Left lobe of liver (tissue), 2 donors: ENCODE data around the gene CLSTN1. TPM values are rescaled to one million over a fixed set of nuclear protein-coding genes. Genes with fewer than 3 reads are reported as not detected.
A peak's percentile ranks its signal among the peaks of the same experiment; 100 is the strongest.
"Not testable (repeated sequence)": the region's sequence is repeated elsewhere in the genome, so short reads cannot be mapped to it uniquely, and the experiment has no call there.

Experiments used
- ATAC-seq: fragments of 200-7000 bp; cut with Tn5 transposase; one replicate; pipeline ENCODE4 v1.9.1; 2020; ENCODE audit warnings: mild to moderate bottlenecking, moderate library complexity
- DNase-seq: peaks from one replicate; pipeline ENCODE4 v3.0.0-alpha.2; 2020; ENCODE audit warnings: low spot score
- total RNA-seq: library from RNA; stranded (reverse); gene quantifications from one replicate; pipeline ENCODE4 v1.2.1, GENCODE V29; 2021
- donor health status: DM: no; HTN: no; CAD: no; lungs with moderate emphysema.
- donor health status: DM: no; HTN: yes; CAD: no.

The CLSTN1 gene
- total RNA-seq, 1 donor from 2014 or later = 8.1 TPM

DNA sequence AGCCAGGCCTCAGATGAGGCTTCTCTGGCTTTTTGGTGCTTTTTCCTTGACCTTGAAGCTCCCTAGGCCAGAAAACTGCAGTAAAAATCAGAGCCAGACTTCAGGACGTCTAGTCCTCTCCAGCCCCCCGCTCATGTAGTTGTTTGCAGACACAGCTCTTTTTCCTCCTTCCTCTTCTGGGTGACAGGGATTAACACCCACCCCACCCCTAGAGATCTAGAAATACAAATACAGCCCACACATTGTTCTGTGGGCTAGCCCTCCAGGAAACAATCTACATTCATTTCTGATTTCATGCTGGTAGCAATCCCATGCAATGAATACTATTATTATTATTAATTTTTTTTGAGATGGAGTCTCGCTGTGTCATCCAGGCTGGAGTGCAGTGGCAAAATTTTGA is 9.9 kb upstream of the CLSTN1 start:
- no peak for DNase-seq
- ATAC-seq = no peak

DNA sequence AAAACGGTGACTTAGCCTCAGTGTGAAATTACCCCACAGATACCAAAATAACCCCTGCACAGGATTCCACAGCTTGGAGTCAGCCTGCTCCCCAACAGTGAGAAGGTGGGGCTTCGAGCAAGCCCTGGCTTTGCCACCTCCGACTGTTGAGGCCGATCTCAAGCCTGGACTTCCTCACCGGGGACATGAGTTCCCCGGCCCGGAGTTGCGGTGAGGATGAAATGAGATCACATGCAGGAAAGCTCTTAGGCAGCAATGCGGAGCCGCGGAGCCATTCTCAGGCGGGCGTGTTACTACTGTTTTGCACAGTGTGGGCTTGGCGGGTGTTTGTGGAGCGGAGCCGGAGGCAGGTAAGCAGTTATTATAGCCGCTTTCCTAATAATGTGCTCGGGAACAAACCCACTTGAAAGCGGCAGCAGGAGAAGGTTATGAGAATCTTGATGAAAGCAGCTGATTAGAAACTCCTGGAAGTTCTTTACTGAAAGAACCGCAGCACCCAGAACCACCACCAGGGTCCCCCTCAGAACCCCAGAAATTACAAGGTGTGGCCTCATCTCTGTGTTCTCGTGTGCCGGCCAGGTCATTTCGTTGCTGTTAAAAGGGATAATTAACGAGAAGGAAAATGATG is 3.9 kb upstream of the CLSTN1 start:
- ATAC-seq (no peak), DNase-seq (no peak)

DNA sequence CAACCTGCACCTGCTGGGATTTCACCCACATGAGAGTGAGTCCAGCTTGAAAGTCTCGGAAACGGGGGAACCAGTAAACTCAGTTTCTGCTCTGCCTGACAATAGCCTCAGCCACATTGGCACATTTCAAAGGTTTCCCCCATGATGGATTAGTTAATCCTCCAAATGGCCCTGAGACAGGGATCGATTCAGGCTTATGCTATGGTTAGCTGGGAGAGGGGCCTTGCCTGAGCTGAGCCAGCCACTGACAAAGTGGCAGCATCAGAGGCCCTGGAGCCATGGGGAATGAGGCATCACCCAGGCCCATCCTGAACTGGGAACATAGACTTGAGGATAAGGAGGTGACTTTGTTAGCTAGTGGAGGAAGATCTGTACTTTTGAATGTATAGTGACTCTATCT is 2.9 kb upstream of the CLSTN1 start:
- DNase-seq (no peak), ATAC-seq (no peak)

DNA sequence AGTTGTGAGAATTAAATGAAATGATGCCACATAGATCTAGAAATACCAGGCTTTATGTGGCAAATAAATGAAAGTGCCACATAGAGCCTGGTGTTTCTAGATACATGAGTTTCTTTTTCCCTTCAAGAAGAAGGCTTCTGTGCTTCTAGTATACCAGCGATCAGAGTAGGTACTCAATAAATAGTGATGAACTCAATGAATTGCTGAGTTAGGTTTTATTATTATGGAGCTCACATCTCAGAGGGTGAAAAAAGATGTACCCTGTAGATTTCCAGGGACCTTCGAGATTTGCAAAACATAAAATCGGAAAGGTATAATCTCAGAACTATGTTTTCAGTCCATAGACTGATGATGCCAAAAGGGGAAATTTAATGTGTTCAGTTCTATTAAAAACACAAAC is 2.3 kb upstream of the CLSTN1 start:
- DNase-seq (no peak), ATAC-seq (no peak)

DNA sequence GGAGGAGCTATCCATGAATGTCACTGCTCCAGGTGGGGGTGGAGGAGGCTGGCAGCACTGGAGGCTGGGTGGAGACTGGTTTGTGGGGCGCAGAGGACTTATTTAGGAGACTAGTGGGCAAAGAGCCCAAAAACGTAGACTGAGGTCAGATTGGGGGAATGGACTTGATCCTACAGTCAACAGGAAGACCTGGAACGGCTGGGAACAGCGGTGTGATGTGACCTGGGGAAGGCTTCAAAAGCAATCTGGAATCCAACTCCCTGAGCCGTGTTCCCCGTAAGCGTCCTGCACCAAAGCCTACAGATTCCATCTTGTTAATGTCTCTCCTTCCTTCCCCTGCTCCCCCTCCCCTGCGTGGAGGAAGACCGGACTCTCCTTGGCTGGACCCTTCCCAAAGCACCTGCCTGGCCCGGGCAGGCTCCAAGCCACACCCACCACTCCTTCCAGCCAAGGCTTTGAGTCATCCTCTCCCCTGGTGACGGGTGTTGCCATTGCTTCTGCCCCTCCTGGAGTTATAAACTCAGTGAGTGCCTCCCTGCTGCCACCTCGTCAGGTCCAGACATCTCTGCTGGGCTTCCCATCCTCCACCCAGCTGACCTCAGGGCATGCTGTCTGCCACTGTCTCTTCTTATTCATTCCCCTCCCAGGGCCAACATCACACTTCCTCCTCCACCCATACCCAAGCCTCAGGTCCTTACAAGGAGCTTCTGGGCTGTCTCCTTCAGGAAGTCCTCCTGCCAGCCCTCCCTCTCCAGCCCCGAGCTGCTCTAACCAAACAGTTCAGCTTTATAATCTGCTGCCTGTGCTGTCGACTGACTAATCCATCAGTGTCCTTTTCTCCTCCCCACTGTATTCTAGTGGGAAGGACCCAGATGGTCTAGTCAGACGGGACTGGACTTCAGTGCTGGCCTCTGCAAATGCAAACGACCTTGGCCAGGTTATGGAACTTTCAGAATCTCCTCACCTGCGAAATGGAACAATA is 1.6 kb upstream of the CLSTN1 start:
- DNase-seq (no peak), ATAC-seq (peak; percentile 45)

DNA sequence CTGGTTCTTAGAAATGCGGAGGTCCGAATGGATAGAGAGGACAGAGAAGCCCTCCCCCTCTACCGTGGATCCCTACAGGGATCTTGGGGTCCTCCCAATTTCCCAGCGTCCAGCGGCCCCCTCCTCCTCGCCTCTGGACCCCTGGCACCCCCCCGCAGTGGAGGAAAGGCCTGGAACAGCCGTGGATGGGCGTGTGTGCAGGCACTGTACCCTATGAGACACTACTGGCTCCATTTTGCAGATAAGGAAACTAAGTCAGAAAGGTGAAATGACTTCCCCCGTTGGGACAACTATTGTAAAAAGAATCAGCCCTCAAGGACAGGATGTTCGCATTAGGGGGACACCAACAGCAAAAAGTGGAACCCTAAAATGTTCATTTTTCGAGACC is 931 bp upstream of the CLSTN1 start:
- no peak for ATAC-seq
- DNase-seq = no peak

DNA sequence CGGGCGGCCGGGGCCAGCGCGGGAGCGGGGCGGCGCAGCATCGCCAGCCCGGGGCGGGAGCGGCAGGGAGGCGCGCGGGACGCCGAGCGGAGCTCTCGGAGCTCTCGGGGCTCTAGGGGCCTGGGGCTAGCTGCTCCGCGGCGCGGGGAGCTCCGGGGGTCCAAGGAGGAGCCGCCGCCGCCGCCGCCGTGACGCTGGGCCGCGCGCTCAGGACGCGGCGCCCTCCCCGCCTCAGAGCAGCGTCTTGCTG is 147 bp downstream of the CLSTN1 start:
- DNase-seq = no peak

DNA sequence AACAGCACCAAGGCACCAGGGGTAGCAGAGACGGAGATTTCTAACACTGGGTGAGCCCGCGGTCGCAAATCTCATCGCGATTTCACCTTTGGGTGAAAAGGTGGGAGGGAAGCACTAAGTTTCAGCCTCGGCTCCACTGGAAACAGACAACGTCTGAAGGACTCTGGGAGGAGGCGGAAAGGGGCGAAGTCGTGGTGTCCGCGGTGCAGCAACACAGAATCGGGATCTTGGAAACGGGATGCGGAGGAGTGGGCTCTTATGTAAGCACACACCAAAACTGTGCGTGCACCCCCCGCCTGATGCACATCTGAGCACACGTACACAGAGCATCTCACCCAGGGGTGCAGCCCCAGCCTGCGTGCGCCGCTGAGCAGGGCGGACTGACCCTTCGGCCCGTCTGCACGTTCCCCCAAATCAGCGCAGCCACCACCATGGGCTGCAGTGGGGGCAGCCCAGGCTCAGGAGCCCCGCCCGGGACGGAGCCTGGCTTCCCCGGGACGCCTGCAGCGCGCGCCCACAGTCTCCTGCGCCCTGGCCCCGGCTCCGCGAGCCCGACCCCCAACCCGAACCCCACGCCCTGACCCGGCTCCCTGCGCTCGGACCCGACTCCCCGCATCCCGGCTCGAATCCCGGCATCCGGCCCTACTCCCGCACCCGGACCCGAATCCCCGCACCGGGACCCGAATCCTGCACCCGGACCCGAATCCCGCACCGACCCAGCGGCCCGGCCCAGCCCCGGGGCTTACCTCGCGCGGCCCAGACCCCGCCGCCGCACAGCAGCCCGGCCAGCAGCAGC is 670 bp downstream of the CLSTN1 start:
- peak; percentile 4 for ATAC-seq

More for the DNA sequence above, 147 bp downstream of the CLSTN1 start:
- peak; percentile 55 for ATAC-seq

DNA sequence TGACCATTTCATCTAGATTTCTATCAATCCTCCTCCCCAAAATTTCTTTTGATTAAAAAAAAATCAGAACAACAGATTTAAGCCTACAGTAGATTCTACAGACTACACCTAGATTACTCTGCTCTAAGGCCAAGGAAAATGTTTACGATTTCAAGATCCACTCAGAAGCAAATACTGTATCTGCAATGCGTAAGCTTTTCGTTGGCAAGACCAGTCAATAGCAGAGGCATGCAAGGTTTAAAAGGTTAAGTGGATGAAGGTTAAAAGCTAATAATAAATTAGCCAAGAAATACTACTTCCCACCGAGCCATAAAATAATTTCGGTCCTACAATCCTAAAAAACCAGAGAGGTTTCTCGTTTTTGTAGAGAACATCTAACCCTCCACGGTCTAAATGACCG is 1.3 kb downstream of the CLSTN1 start:
- DNase-seq (no peak), ATAC-seq (no peak)

More for the DNA sequence above, 670 bp downstream of the CLSTN1 start:
- no peak for DNase-seq

DNA sequence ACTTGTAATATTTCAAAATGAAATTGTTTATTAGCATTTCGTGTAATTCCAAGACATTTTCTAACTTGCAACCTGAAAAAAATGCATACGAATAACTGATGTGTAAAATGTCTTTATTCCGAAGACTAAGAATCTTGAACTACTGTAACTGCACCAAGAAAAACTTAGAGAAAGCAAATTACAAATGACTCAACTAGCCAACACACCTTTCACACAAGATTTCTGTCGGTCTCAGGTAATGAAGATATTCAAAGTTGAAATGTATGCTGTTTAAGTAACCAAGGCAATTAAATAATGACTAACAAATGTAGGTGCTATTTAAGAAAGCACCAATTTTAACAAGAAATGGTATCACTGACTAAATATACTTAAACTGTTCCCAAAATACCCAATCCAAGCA is 2.1 kb downstream of the CLSTN1 start:
- no peak for ATAC-seq
- DNase-seq = no peak

DNA sequence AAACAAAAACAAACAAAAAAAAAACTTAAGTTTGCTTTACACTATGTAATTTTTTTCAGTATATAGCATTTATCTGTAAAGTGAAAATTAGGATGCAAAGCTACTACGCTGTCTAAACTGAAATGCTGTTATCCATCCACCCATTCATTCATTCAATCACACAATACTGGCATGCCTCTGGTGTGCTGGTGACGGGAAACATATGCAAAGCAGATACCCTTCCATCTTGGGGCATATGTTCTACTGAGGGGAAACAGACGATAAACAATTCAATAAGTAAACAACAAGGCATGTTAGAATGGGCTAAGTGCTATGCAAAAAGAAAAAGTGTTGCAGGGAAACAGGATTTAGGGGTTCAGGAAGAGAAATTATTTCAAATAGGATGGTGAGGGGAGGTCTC is 3.2 kb downstream of the CLSTN1 start:
- ATAC-seq (no peak), DNase-seq (no peak)

DNA sequence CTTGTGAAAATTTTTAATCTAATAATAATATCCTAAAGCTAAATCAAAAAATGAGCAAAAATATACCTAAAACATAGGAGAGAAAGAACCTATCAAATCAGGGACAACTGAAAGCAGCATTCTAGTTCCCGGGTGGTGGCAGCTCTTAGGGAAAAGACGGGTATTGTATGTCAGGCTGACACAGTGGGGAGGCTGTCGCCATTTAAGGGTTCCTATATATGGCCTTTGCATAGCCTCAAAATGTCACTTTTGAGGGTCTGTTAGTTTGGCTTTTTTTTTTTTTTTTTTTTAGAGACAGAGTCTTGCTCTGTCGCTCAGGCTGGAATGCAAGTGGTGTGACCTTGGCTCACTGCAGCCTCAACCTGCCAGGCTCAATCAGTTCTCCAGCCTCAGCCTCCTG is 6.0 kb downstream of the CLSTN1 start:
- DNase-seq (no peak), ATAC-seq (no peak)

DNA sequence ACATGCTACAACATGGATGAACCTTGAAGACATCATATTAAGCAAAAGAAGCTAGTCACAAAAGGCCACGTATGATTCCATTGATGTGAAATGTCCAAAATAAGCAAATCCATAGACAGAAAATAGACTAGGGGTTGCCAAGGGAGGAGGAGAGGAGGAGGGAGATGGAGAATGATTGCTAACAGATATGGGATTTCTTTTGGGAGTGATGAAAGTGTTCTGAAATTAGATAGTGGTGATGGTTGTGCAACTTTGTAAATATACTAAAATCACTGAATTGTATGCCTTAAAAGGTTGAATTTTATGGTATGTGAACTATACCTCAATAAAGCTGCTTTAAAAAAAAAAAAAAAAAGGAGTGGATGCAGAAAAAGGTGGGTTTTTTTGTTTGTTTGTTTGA is 7.6 kb downstream of the CLSTN1 start:
- no peak for DNase-seq
- no peak for ATAC-seq

DNA sequence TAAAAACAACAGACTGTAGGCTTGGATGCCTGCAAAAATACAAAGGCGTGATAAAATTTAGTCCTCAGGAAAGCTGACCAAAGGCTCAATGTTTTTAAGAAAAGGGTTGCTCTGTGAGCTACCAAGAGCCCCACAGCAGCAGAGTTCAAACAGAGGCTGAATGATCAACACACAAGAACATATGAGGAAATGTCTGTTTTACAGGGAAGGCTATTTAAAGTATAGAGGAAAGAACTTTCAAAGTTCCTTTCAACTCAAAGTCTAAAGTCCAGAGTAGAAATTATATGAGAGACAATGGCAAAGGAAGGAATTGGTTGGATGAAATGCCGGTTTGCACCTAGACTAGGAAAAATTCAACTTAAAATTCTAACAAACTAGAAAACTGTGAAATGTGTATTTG is 8.6 kb downstream of the CLSTN1 start:
- DNase-seq = no peak
- no peak for ATAC-seq

DNA sequence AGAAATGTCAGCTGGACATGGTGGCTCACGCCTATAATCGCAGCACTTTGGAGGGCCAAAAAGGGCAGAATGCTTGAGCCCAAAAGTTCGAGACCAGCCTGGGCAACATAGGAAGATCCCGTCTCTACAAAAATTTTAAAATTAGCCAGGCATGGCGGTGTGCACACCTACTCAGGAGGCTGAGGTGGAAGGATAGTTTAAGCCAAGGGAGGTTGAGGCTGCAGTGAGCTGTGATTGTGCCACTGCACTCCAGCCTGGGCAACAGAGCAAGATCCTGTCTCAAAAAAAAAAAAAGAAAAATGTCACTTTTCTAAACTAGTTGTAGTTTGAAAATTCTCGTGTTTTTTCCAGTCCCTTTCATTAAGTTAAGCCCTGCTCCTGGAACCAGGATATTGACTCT is 9.1 kb downstream of the CLSTN1 start:
- ATAC-seq = no peak
- DNase-seq = no peak

DNA sequence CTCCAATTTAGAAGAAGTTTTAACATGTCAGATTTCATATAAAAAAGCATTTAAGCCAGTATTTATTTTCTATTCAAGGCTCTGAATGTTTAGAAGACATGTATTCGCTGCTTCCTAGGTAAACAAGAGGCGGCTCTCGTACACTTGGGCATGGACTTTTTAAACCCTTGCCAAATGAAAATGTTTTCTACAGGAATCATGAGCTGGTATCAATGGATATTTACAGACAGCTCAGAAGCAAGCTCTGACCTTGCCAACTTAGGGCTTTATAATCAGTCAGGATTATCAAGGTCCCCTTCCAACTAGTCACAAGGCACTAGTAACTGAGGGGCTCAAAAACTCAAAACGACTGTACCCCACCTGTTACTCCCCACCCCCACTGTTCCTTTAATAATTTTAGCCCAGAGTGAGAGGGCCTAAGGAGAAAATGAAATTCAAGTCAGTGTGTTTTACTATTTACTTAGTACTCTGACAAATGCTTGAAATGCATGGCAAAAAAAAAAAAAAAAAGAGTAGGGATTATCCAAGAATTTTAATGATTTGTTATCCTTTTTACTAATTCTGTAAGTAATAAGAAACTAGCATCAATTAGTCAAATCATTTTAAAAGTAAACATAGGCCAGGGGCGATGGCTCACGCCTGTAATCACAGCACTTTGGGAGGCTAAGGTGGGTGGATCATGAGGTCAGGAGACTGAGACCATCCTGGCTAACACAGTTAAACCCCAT is 12.4 kb downstream of the CLSTN1 start:
- ATAC-seq (no peak), DNase-seq (no peak)

DNA sequence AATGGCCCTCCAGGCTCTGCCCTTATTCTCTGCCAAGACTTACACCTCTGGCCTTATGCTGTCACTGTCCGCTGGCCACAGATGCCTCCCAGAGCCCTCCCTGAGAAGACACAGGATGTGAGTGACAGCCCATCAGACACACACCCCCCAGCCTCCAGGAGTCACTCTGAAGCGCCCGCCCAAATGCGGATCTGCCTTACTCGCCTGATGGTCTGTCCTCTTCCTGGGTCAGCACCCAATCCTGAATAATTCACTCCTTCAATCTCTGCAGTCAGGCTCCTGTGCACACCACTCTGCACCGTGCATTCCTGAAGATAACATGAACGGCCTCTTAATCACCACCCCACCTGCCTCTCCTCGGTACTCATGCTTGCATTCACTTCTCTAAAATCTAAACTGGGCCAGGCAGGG is 14.7 kb downstream of the CLSTN1 start:
- DNase-seq (no peak), ATAC-seq (no peak)

DNA sequence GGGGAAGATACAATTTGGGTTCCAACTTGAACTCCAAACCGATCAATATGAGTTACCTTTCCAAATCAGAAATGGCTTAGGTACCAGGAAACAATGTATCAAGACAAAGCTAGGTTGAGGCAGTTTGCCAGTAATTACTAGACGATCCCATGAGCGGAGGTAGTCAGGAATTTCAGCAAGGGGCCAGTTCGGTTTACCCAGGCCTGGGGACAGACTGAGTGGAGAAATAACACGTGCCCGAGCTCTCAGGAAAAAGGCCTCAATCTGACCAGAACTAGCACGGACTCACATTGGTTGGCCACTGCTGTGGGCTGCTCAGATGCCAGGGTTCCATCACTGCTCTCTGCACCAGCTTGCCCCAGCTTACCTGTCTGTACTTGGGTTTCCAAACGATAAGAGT is 15.3 kb downstream of the CLSTN1 start:
- no peak for ATAC-seq

DNA sequence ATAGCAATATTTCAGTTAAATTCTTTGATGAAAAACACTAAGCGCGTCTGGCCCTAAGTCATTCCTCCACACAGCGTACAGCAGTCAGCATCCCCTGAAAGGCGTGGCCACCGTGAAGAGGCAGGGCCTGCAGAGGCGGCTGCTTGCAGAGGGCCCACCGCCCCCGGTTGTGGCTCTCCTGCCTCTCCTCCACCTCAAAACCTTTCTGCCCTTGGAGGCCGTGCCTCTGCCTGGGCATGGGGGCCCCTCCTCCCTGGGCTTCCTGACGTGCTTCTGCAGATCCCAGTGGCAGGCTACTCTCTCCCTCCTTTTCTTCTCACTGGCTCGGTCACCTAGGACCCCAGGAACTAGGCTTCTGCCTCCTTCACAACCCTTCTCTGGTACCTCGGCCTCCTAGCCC is 16.2 kb downstream of the CLSTN1 start:
- DNase-seq = no peak

More for the DNA sequence above, 15.3 kb downstream of the CLSTN1 start:
- no peak for DNase-seq

DNA sequence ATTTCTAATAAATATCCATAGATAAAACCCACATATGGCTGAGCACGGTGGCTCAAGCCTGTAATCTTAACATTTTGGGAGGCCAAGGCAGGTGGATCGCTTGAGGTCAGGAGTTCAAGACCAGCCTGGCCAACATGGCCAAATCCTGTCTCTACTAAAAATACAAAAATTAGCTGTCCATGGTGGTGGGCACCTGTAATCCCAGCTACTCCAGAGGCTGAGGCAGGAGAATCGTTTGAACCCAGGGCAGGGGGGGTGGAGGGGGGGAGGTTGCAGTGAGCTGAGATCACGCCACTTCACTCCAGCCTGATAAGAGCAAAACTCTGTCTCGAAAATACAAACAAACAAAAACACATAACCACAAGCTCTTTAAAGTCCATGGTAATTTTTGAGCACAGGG is 17.8 kb downstream of the CLSTN1 start:
- DNase-seq, ATAC-seq: not testable (repeated sequence)

More for the DNA sequence above, 16.2 kb downstream of the CLSTN1 start:
- ATAC-seq = no peak

DNA sequence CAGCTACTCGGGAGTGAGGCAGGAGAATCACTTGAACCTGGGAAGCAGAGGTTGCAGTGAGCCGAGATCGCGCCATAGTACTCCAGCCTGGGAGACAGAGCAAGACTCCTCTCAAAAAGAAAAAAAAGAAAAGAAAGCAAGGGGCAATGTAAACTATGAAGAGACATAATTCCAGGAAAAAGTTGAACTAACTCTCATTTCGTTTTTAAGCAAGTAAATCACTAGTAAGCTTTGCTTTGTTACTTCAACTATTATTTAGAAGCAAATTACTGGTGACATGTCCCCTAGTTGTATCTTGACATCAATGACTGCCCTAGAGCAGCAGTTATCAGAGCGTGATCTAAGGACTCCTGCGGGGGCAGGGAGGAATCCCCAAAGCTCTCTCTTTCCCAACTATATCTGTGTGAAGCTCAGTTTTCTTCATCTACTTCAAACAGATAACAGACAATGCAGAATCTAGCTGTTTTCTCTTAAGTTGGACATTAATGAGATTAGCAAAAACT is 18.7 kb downstream of the CLSTN1 start:
- DNase-seq (no peak), ATAC-seq (no peak)
